Ectodermal cell (in vitro differentiated cells): ENCODE data around the gene WDR41.

Source experiments
- H3K27ac ChIP-seq: 2 replicates; pipeline ENCODE4 v1.7.0; 2013; ENCODE audit warnings: mild to moderate bottlenecking, low read depth, low read length; ENCODE audit not compliant: insufficient read depth, poor library complexity, severe bottlenecking
- H3K27me3 ChIP-seq: 2 replicates; pipeline ENCODE4 v1.7.0; 2013; ENCODE audit warnings: mild to moderate bottlenecking, low read length; ENCODE audit not compliant: insufficient read depth, control insufficient read depth, poor library complexity, severe bottlenecking
- H3K36me3 ChIP-seq: one replicate; pipeline ENCODE4 v1.7.0; 2013; ENCODE audit warnings: low read length; ENCODE audit not compliant: control insufficient read depth, insufficient read depth
- H3K4me1 ChIP-seq: one replicate; pipeline ENCODE4 v1.7.0; 2013; ENCODE audit warnings: low read length; ENCODE audit not compliant: control insufficient read depth, insufficient read depth
- H3K4me3 ChIP-seq: 2 replicates; pipeline ENCODE4 v1.7.0; 2013; ENCODE audit warnings: low read depth, low read length, control low read depth; ENCODE audit not compliant: insufficient read depth
- H3K9me3 ChIP-seq: 2 replicates; pipeline ENCODE4 v1.7.0; 2013; ENCODE audit warnings: mild to moderate bottlenecking, low read length, moderate library complexity; ENCODE audit not compliant: control insufficient read depth
- WGBS, 2 experiments: methylation state at CpG; one replicate each; pipeline ENCODE4 v1.1.7; 2013; ENCODE audit warnings: missing lambda C conversion rate in 2 of 2; 5-methylcytosine and 5-hydroxymethylcytosine counted together

WDR41 gene

GRCh38 chr5:77449981-77450380 lies 42.1 kb downstream of the WDR41 start:
- 87 to 90% methylated on average over 2 of the region's 2 CpGs for WGBS, 2 experiments
- Histone ChIP-seq H3K9me3 (no peaks in the 10 kb centered on the region), H3K27ac (no peak overlapping the region), H3K4me1 (no peaks in the 10 kb centered on the region), H3K4me3 (no peak overlapping the region), H3K36me3 (peaks cover 23% of the 10 kb centered on the region), H3K27me3 (no peaks in the 10 kb centered on the region)

- Histone ChIP-seq H3K9me3 (no peaks in the 10 kb centered on the region), H3K27me3 (no peaks in the 10 kb centered on the region), H3K4me3 (no peak overlapping the region), H3K36me3 (peaks cover 23% of the 10 kb centered on the region), H3K4me1 (no peaks in the 10 kb centered on the region), H3K27ac (no peak overlapping the region)
- WGBS, 2 experiments = 91 to 94% methylated on average over 1 of the region's 1 CpG
These were observed 42.8 kb downstream of the WDR41 start for GRCh38 chr5:77449277-77449676.

- H3K9me3 ChIP-seq = no peaks in the 10 kb centered on the region
- WGBS, 2 experiments = 86 to 95% methylated on average over 1 of the region's 1 CpG
These were observed 43.3 kb downstream of the WDR41 start for GRCh38 chr5:77448831-77449230.

GRCh38 chr5:77444356-77444755 lies 47.8 kb downstream of the WDR41 start:
- WGBS, 2 experiments = 86 to 88% methylated on average over 1 of the region's 1 CpG
- H3K27ac ChIP-seq = no peak overlapping the region
- H3K27me3 ChIP-seq = no peaks in the 10 kb centered on the region
- no peaks in the 10 kb centered on the region for H3K4me1 ChIP-seq
- H3K4me3 ChIP-seq = no peak overlapping the region
- peaks cover 23% of the 10 kb centered on the region for H3K36me3 ChIP-seq
- no peaks in the 10 kb centered on the region for H3K9me3 ChIP-seq

More at GRCh38 chr5:77448831-77449230, 43.3 kb downstream of the WDR41 start:
- Histone ChIP-seq H3K4me3 (no peak overlapping the region), H3K4me1 (no peaks in the 10 kb centered on the region), H3K27ac (no peak overlapping the region), H3K27me3 (no peaks in the 10 kb centered on the region), H3K36me3 (peaks cover 23% of the 10 kb centered on the region)

GRCh38 chr5:77443670-77444069 lies 48.4 kb downstream of the WDR41 start:
- Histone ChIP-seq H3K36me3 (peaks cover 17% of the 10 kb centered on the region), H3K27ac (no peak overlapping the region), H3K27me3 (no peaks in the 10 kb centered on the region), H3K4me1 (no peaks in the 10 kb centered on the region), H3K4me3 (no peak overlapping the region), H3K9me3 (no peaks in the 10 kb centered on the region)
- WGBS, 2 experiments = 92 to 100% methylated on average over 1 of the region's 1 CpG

- 96 to 100% methylated on average over 3 of the region's 3 CpGs for WGBS, 2 experiments
- Histone ChIP-seq H3K4me3 (no peak overlapping the region), H3K36me3 (no peaks in the 10 kb centered on the region)
These were observed 54.0 kb downstream of the WDR41 start for GRCh38 chr5:77438071-77438470.

GRCh38 chr5:77437194-77437593 lies 54.9 kb downstream of the WDR41 start:
- Histone ChIP-seq H3K36me3 (no peaks in the 10 kb centered on the region), H3K27me3 (no peaks in the 10 kb centered on the region), H3K4me3 (no peak overlapping the region), H3K9me3 (no peaks in the 10 kb centered on the region), H3K4me1 (no peaks in the 10 kb centered on the region), H3K27ac (no peak overlapping the region)
- 87 to 90% methylated on average over 5 of the region's 5 CpGs for WGBS, 2 experiments

More at GRCh38 chr5:77438071-77438470, 54.0 kb downstream of the WDR41 start:
- H3K4me1 ChIP-seq = no peaks in the 10 kb centered on the region
- no peaks in the 10 kb centered on the region for H3K9me3 ChIP-seq
- H3K27me3 ChIP-seq = no peaks in the 10 kb centered on the region
- no peak overlapping the region for H3K27ac ChIP-seq

GRCh38 chr5:77431719-77432118 lies 60.4 kb downstream of the WDR41 start:
- Histone ChIP-seq H3K4me3 (no peak overlapping the region), H3K36me3 (peaks cover 4% of the 10 kb centered on the region), H3K4me1 (no peaks in the 10 kb centered on the region), H3K27me3 (no peaks in the 10 kb centered on the region), H3K9me3 (no peaks in the 10 kb centered on the region), H3K27ac (no peak overlapping the region)
- WGBS, 2 experiments = 100% methylated on average over 1 of the region's 1 CpG; no CpG with 5 or more reads in 1 of the 2 experiments

GRCh38 chr5:77431286-77431685 lies 60.8 kb downstream of the WDR41 start:
- no peaks in the 10 kb centered on the region for H3K9me3 ChIP-seq
- H3K36me3 ChIP-seq = peaks cover 4% of the 10 kb centered on the region
- WGBS, 2 experiments = 100% methylated on average over 2 of the region's 3 CpGs
- H3K27me3 ChIP-seq = no peaks in the 10 kb centered on the region
- H3K4me1 ChIP-seq = no peaks in the 10 kb centered on the region
- H3K4me3 ChIP-seq = no peak overlapping the region
- no peak overlapping the region for H3K27ac ChIP-seq

GRCh38 chr5:77430726-77431125 lies 61.4 kb downstream of the WDR41 start:
- Histone ChIP-seq H3K27ac (no peak overlapping the region), H3K4me3 (no peak overlapping the region), H3K27me3 (no peaks in the 10 kb centered on the region), H3K36me3 (peaks cover 4% of the 10 kb centered on the region), H3K4me1 (no peaks in the 10 kb centered on the region), H3K9me3 (no peaks in the 10 kb centered on the region)
- WGBS, 2 experiments = 94 to 96% methylated on average over 1 of the region's 1 CpG

- 95 to 97% methylated on average over 5 of the region's 5 CpGs for WGBS, 2 experiments
- Histone ChIP-seq H3K27me3 (no peaks in the 10 kb centered on the region), H3K36me3 (peaks cover 4% of the 10 kb centered on the region), H3K27ac (no peak overlapping the region), H3K4me3 (no peak overlapping the region), H3K9me3 (no peaks in the 10 kb centered on the region), H3K4me1 (no peaks in the 10 kb centered on the region)
These were observed 63.6 kb downstream of the WDR41 start for GRCh38 chr5:77428526-77428925.
